ENCODE results near the gene C20orf173.
A peak's percentile ranks its signal among the peaks of the same experiment; 100 is the strongest.

Gene C20orf173

GRCh38 chr20:35506179-35506578, 23.3 kb downstream of the C20orf173 start:
- DNase-seq = no peak

GRCh38 chr20:35504751-35505150, 24.7 kb downstream of the C20orf173 start:
- no peak for DNase-seq

GRCh38 chr20:35503841-35504561, 25.5 kb downstream of the C20orf173 start:
- peak; percentile 29 for DNase-seq

GRCh38 chr20:35503281-35503680, 26.2 kb downstream of the C20orf173 start:
- DNase-seq = no peak

- DNase-seq = no peak
Measured at GRCh38 chr20:35502352-35502751, 27.1 kb downstream of the C20orf173 start.

GRCh38 chr20:35499271-35499670, 30.2 kb downstream of the C20orf173 start:
- no peak for DNase-seq

- DNase-seq = no peak
Measured at GRCh38 chr20:35497780-35498189, 31.7 kb downstream of the C20orf173 start.

GRCh38 chr20:35497320-35497719, 32.1 kb downstream of the C20orf173 start:
- DNase-seq = no peak

GRCh38 chr20:35496481-35496880, 33.0 kb downstream of the C20orf173 start:
- DNase-seq = no peak

GRCh38 chr20:35492352-35492751, 37.1 kb downstream of the C20orf173 start:
- DNase-seq = no peak

- DNase-seq = no peak
Measured at GRCh38 chr20:35491823-35492222, 37.6 kb downstream of the C20orf173 start.

GRCh38 chr20:35490736-35491181, 38.7 kb downstream of the C20orf173 start:
- no peak for DNase-seq

GRCh38 chr20:35489717-35490116, 39.7 kb downstream of the C20orf173 start:
- DNase-seq = no peak

- no peak for DNase-seq
Measured at GRCh38 chr20:35487479-35487878, 42.0 kb downstream of the C20orf173 start.

- DNase-seq = no peak
Measured at GRCh38 chr20:35479798-35480197, 49.7 kb downstream of the C20orf173 start.

GRCh38 chr20:35478804-35479472, 50.5 kb downstream of the C20orf173 start:
- no peak for DNase-seq

Data from DMS79 treated with DMSO at 0.1 percent for 48 hours (cell line).